ENCODE measurements around the gene SKOR1. TPM values are rescaled to one million over a fixed set of nuclear protein-coding genes. Genes with fewer than 3 reads are reported as not detected.

Gene SKOR1
- total and polyA plus RNA-seq, 2 of the 13 experiments (the other 11 are each of a cell fraction or from before 2014, with no cell fraction given) = 0.09 to 0.11 TPM

DNA sequence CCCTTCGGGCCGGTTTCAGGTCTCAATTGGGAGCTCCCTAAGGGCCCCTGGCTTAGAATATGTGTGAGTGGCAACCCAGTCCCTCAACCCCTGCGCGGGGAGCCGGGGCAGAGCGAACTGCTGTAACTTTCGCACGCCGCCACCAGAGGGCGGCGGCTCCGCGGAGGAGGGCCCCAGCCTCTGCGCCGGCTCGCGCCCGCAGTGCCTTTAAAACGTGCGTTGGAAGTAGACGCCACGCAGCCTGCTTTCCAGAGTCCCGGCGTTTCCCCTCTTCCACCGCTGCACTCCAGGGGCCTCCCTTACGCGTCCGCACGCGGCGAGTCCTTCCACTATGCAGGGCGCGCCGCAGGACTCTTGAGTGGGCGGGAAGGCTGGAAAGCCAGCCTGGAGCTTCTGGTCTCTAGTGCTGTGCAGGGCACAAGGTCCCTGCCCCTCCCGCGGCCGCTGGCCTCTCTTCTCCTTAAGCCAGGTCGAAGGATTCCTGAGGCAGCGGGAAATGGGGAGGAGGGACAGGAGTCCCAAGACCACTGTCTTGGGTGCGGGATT is 38.2 kb downstream of the SKOR1 start (continued):
- TF ChIP-seq, protein P1, sequence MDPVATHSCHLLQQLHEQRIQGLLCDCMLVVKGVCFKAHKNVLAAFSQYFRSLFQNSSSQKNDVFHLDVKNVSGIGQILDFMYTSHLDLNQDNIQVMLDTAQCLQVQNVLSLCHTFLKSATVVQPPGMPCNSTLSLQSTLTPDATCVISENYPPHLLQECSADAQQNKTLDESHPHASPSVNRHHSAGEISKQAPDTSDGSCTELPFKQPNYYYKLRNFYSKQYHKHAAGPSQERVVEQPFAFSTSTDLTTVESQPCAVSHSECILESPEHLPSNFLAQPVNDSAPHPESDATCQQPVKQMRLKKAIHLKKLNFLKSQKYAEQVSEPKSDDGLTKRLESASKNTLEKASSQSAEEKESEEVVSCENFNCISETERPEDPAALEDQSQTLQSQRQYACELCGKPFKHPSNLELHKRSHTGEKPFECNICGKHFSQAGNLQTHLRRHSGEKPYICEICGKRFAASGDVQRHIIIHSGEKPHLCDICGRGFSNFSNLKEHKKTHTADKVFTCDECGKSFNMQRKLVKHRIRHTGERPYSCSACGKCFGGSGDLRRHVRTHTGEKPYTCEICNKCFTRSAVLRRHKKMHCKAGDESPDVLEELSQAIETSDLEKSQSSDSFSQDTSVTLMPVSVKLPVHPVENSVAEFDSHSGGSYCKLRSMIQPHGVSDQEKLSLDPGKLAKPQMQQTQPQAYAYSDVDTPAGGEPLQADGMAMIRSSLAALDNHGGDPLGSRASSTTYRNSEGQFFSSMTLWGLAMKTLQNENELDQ (CRISPR knock-in tag; IDR thresholded peaks at IDR 0.05; ENCODE audit: borderline replicate concordance) = no peak
- TF ChIP-seq ZNF749 (CRISPR knock-in tag; IDR thresholded peaks at IDR 0.05; ENCODE audit: borderline replicate concordance) = peak; percentile 79; the same call in 1 of the 2 replicates
- no peak for TF ChIP-seq ZNF143 (CRISPR knock-in tag; IDR thresholded peaks at IDR 0.05)
- TF ChIP-seq, protein P2, sequence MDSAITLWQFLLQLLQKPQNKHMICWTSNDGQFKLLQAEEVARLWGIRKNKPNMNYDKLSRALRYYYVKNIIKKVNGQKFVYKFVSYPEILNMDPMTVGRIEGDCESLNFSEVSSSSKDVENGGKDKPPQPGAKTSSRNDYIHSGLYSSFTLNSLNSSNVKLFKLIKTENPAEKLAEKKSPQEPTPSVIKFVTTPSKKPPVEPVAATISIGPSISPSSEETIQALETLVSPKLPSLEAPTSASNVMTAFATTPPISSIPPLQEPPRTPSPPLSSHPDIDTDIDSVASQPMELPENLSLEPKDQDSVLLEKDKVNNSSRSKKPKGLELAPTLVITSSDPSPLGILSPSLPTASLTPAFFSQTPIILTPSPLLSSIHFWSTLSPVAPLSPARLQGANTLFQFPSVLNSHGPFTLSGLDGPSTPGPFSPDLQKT (CRISPR knock-in tag; IDR thresholded peaks at IDR 0.05; ENCODE audit: borderline replicate concordance) = no peak
- peak; percentile 36; the same call in 1 of the 2 replicates for TF ChIP-seq KAT7 (CRISPR knock-in tag; IDR thresholded peaks at IDR 0.05; ENCODE audit: borderline replicate concordance)
- peak; percentile 32 for TF ChIP-seq AGO2 (optimal IDR thresholded peaks at IDR 0.05; ENCODE audit: low read depth, low read length)
- TF ChIP-seq NCOA1 (CRISPR knock-in tag; IDR thresholded peaks at IDR 0.05) = peak; percentile 86
- peak; percentile 88 for TF ChIP-seq ZNF605 (CRISPR knock-in tag; IDR thresholded peaks at IDR 0.05)
- TF ChIP-seq ZNF235 (CRISPR knock-in tag; IDR thresholded peaks at IDR 0.05; ENCODE audit: borderline replicate concordance) = peak; percentile 55; the same call in 1 of the 2 replicates

DNA sequence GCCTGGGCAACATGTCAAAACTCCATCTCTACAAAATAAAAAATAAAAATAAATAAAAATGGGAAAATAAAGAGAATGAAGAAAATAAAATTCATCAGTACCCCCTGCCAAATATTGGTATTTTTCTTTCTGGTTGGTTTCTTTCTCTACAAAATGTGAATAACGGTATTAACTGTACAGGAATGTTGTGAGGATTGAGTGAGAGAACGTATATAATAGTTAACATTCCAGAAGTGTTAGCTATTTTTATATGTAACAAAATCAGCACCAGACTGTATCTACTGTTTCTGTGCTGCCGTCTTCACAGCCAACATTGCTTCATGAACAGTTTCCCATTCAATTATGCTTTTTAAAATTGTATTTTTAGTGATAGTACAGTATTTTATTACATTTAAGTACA is 40.0 kb downstream of the SKOR1 start:
- Histone ChIP-seq H3K79me2 (ENCODE audit: insufficient read depth, low read length) (no peaks in the 10 kb centered on the region), H3K36me3 (replicated peaks in 1 of 2; ENCODE audit: control insufficient read depth in 1 of 2, insufficient read depth in 2 of 2, low read length in 2 of 2) (no peaks in the 10 kb centered on the region), H3K27me3 (ENCODE audit: control insufficient read depth in 1 of 2, insufficient read depth in 2 of 2, low read length in 2 of 2) (no peaks in the 10 kb centered on the region), H3K4me1 (ENCODE audit: insufficient read depth, low read length) (peaks cover 23% of the 10 kb centered on the region), H3K4me3 (replicated peaks in 1 of 3; ENCODE audit: insufficient read depth in 1 of 3, low read depth in 2 of 3, low read length in 3 of 3) (no peak overlapping the region), H4K20me1 (ENCODE audit: insufficient read depth, low read length) (no peaks in the 10 kb centered on the region), H3K9me3 (ENCODE audit: low read length) (0 out of 2 replicates have a peak, but pooled peaks cover 4% of the 10 kb centered on the region), H3K4me2 (ENCODE audit: low read depth, low read length) (no peak overlapping the region), H3K27ac (ENCODE audit: extremely low read length, insufficient read depth, low read length) (no peak overlapping the region), H2AFZ (ENCODE audit: low read length) (no peak overlapping the region), H3K9ac (ENCODE audit: insufficient read depth, low read depth, low read length) (no peak overlapping the region)
- intact Hi-C loops (cut with micrococcal nuclease; ENCODE audit: unreplicated experiment) = no loop called here
- BruUV-seq (replicated peaks) = no TSS peak
- CTCF ChIA-PET (ENCODE audit: low intra/inter-chr PET ratio, low total read pairs) = no interaction called here
- DNase-seq (ENCODE audit: low spot score) (no peak), ATAC-seq (no peak), FAIRE-seq (no peak)
- 94% methylated on average over 3 of the region's 3 CpGs for WGBS (ENCODE audit: low lambda C conversion rate)
- in situ Hi-C loops (cut with HindIII; ENCODE audit: extremely low pct_ligation_motif_present, low pct_unique_long_range_greater_than_20kb) = no loop called here
- POLR2A ChIA-PET = no interaction called here
- TF ChIP-seq ZNF260 (CRISPR knock-in tag; IDR thresholded peaks at IDR 0.05; ENCODE audit: borderline replicate concordance, low read depth) (no peak), AKAP8 (CRISPR knock-in tag; IDR thresholded peaks at IDR 0.05) (no peak), ZNF326 (CRISPR knock-in tag; IDR thresholded peaks at IDR 0.05; ENCODE audit: borderline replicate concordance) (no peak), KAT7 (CRISPR knock-in tag; IDR thresholded peaks at IDR 0.05; ENCODE audit: borderline replicate concordance) (no peak), ZKSCAN8 (CRISPR knock-in tag; IDR thresholded peaks at IDR 0.05; ENCODE audit: borderline replicate concordance) (no peak), TCF7 (IDR thresholded peaks at IDR 0.05; ENCODE audit: low read depth) (no peak), ZNF572 (CRISPR knock-in tag; IDR thresholded peaks at IDR 0.05) (no peak), ZNF713 (CRISPR knock-in tag; IDR thresholded peaks at IDR 0.05) (no peak), RFX1 (IDR thresholded peaks at IDR 0.05) (no peak)
- TF ChIP-seq, protein P3, sequence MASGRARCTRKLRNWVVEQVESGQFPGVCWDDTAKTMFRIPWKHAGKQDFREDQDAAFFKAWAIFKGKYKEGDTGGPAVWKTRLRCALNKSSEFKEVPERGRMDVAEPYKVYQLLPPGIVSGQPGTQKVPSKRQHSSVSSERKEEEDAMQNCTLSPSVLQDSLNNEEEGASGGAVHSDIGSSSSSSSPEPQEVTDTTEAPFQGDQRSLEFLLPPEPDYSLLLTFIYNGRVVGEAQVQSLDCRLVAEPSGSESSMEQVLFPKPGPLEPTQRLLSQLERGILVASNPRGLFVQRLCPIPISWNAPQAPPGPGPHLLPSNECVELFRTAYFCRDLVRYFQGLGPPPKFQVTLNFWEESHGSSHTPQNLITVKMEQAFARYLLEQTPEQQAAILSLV (CRISPR knock-in tag; IDR thresholded peaks at IDR 0.05; ENCODE audit: borderline replicate concordance) = no peak
- TF ChIP-seq, protein P2 (CRISPR knock-in tag; IDR thresholded peaks at IDR 0.05; ENCODE audit: borderline replicate concordance) = no peak

Data from HepG2 (cell line).